Stomach (tissue), 9 donors: ENCODE results near the gene SPOUT1. TPM values are rescaled to one million over a fixed set of nuclear protein-coding genes. Genes with fewer than 3 reads are reported as not detected.
"Not testable (repeated sequence)": the region's sequence is repeated elsewhere in the genome, so short reads cannot be mapped to it uniquely, and the experiment has no call there.

Experiments used
- DNase-seq, 2 donors: peaks; one replicate each; pipeline versions ENCODE4 v3.0.0 to v3.0.0-alpha.2; 2013 to 2019
- H3K27ac ChIP-seq, 5 donors: fragments of 200-600 bp in 4 of 5; sonication (generic) in 4 of 5; one replicate each; pipeline ENCODE4 v1.5.1; 2013 to 2019; ENCODE audit warnings: mild to moderate bottlenecking in 1 of 5, moderate library complexity in 1 of 5
- H3K27me3 ChIP-seq, 3 donors: fragments of 200-600 bp; sonication (generic); one replicate each; pipeline ENCODE4 v1.5.1; 2017 to 2019; ENCODE audit warnings: mixed run types in 1 of 3
- H3K36me3 ChIP-seq, 4 donors: fragments of 200-600 bp; sonication (generic); 1 replicate in 3 of 4; 2 replicates in 1 of 4; pipeline ENCODE4 v1.5.1; 2016 to 2019
- H3K4me1 ChIP-seq, 4 donors: fragments of 200-600 bp; sonication (generic); one replicate each; pipeline ENCODE4 v1.5.1; 2016 to 2019
- H3K4me3 ChIP-seq, 4 donors: fragments of 200-600 bp; sonication (generic) in 3 of 4; one replicate each; pipeline ENCODE4 v1.5.1; 2016 to 2019; ENCODE audit warnings: mild to moderate bottlenecking in 1 of 4
- H3K9me3 ChIP-seq, 4 donors: fragments of 200-600 bp; sonication (generic); one replicate each; pipeline ENCODE4 v1.5.1; 2016 to 2019
- CTCF ChIP-seq, 7 experiments: fragments of 450-650 bp in 4 of 7; fragments of 200-600 bp in 3 of 7; sonication (generic) in 3 of 7; IDR thresholded peaks; one replicate each; pipeline ENCODE4 v1.5.1; 2016 to 2019; ENCODE audit warnings: antibody characterized with exemption in 7 of 7, control low read depth in 2 of 7, mild to moderate bottlenecking in 1 of 7
- EP300 ChIP-seq: sonication (generic); formaldehyde crosslinking; IDR thresholded peaks from one replicate; pipeline ENCODE4 v1.6.1; 2017; ENCODE audit warnings: antibody characterized with exemption
- POLR2A ChIP-seq, 4 donors: fragments of 450-650 bp; IDR thresholded peaks; one replicate each; pipeline ENCODE4 v1.6.1; 2016; ENCODE audit warnings: antibody characterized with exemption in 4 of 4, control low read depth in 2 of 4, mild to moderate bottlenecking in 1 of 4, moderate library complexity in 1 of 4
- POLR2AphosphoS5 ChIP-seq, 3 donors: sonication (generic); formaldehyde crosslinking; IDR thresholded peaks; one replicate each; pipeline ENCODE4 v1.6.1; 2016; ENCODE audit warnings: antibody characterized with exemption in 3 of 3
- WGBS, 5 donors: extraction: QIAGEN DNeasy Blood & Tissue Kit in 3 of 5; methylation state at CpG; one replicate each; pipeline versions ENCODE4 v1.1.5 to v1.1.7; 2013 to 2018; 5-methylcytosine and 5-hydroxymethylcytosine counted together
- intact Hi-C: fragments of 100-400 bp; cut with DNase I; formaldehyde crosslinking; loops from one replicate; pipeline ENCODE4 v1.15.1; 2023; ENCODE audit warnings: low total_unique reads
- polyA plus RNA-seq, 3 donors: library from polyadenylated mRNA; stranded (reverse); fragments of 200-250 nt; gene quantifications; one replicate each; pipeline ENCODE4 v1.2.3, GENCODE V29; 2013
- total RNA-seq, 5 donors: library from RNA; depleted of rRNA; stranded (reverse); fragments of >200 nt; gene quantifications; one replicate each; pipeline versions ENCODE4 v1.1.0 to v1.2.3, GENCODE V29; 2014 to 2016
- donor health status: healthy with polysubstance abuse.
- donor health status: Bipolar disorder and iron deficiency.
- donor health status: healthy.

Gene SPOUT1
- total and polyA plus RNA-seq, 8 donors: 11.1 to 104 (median 18.7) TPM

- TF ChIP-seq CTCF (IDR thresholded peaks at IDR 0.05) (no peak), POLR2AphosphoS5 (IDR thresholded peaks at IDR 0.05) (no peak), EP300 (no peak), POLR2A (IDR thresholded peaks at IDR 0.05) (no peak)
- Histone ChIP-seq H3K36me3 (peaks cover 32 to 98% (median 96%) of the 10 kb centered on the region in 4 donors), H3K4me3 (no peak overlapping the region), H3K27me3 (no peaks in the 10 kb centered on the region), H3K27ac (no peak overlapping the region), H3K9me3 (no peaks in the 10 kb centered on the region), H3K4me1 (peaks cover 0 to 3% (median 0%) of the 10 kb centered on the region in 4 donors)
- intact Hi-C loops: no loop called here
- DNase-seq: no peak
- 75 to 88% (median 87%) methylated on average over 8 of the region's 8 CpGs for WGBS, 5 donors
Measured at GRCh38 chr9:128798896-128799295, 30.7 kb downstream of the SPOUT1 start.

GRCh38 chr9:128794961-128795360 lies 34.6 kb downstream of the SPOUT1 start:
- Histone ChIP-seq H3K36me3 (peaks cover 51 to 100% (median 97%) of the 10 kb centered on the region in 4 donors), H3K4me1 (peaks cover 0 to 13% (median 1%) of the 10 kb centered on the region in 4 donors)
- intact Hi-C loops, H3K27ac ChIP-seq, H3K9me3 ChIP-seq, H3K4me3 ChIP-seq, DNase-seq, H3K27me3 ChIP-seq: not testable (repeated sequence)
- WGBS, 5 donors: 44 to 48% (median 46%) methylated on average over 2 of the region's 2 CpGs

- Histone ChIP-seq H3K9me3 (no peaks in the 10 kb centered on the region), H3K36me3 (peaks cover 47 to 90% (median 86%) of the 10 kb centered on the region in 4 donors), H3K27me3 (no peaks in the 10 kb centered on the region), H3K27ac (peak overlapping the region in 1 of 5 donors; percentile 12), H3K4me1 (peaks cover 5 to 26% (median 10%) of the 10 kb centered on the region in 4 donors), H3K4me3 (no peak overlapping the region)
- no peak for DNase-seq
- 56 to 74% (median 65%) methylated on average over 7 to 8 of the region's 8 CpGs for WGBS, 5 donors
- TF ChIP-seq CTCF (IDR thresholded peaks at IDR 0.05) (no peak), POLR2A (IDR thresholded peaks at IDR 0.05) (no peak), POLR2AphosphoS5 (IDR thresholded peaks at IDR 0.05) (no peak), EP300 (no peak)
- intact Hi-C loops: no loop called here
Measured at GRCh38 chr9:128792978-128793686, 36.5 kb downstream of the SPOUT1 start.

GRCh38 chr9:128792134-128792533 lies 37.5 kb downstream of the SPOUT1 start:
- Histone ChIP-seq H3K36me3 (peaks cover 37 to 80% (median 76%) of the 10 kb centered on the region in 4 donors), H3K27ac (no peak overlapping the region), H3K27me3 (no peaks in the 10 kb centered on the region), H3K9me3 (no peaks in the 10 kb centered on the region), H3K4me1 (peaks cover 9 to 33% (median 18%) of the 10 kb centered on the region in 4 donors), H3K4me3 (no peak overlapping the region)
- WGBS, 5 donors: 83 to 96% (median 95%) methylated on average over 9 of the region's 9 CpGs
- intact Hi-C loops: no loop called here
- DNase-seq: no peak
- TF ChIP-seq POLR2AphosphoS5 (IDR thresholded peaks at IDR 0.05) (no peak), POLR2A (IDR thresholded peaks at IDR 0.05) (no peak), EP300 (no peak), CTCF (IDR thresholded peaks at IDR 0.05) (no peak)

GRCh38 chr9:128790536-128790935 lies 39.1 kb downstream of the SPOUT1 start:
- WGBS, 5 donors: 69 to 85% (median 76%) methylated on average over 4 of the region's 4 CpGs
- peaks cover 33 to 64% (median 60%) of the 10 kb centered on the region in 4 donors for H3K36me3 ChIP-seq
- H3K27me3 ChIP-seq: no peaks in the 10 kb centered on the region

More at GRCh38 chr9:128790536-128790935, 39.1 kb downstream of the SPOUT1 start:
- intact Hi-C loops: no loop called here
- no peak overlapping the region for H3K4me3 ChIP-seq
- DNase-seq: no peak
- H3K27ac ChIP-seq: no peak overlapping the region
- peaks cover 9 to 40% (median 25%) of the 10 kb centered on the region in 4 donors for H3K4me1 ChIP-seq
- TF ChIP-seq POLR2A (IDR thresholded peaks at IDR 0.05): no peak
- TF ChIP-seq POLR2AphosphoS5 (IDR thresholded peaks at IDR 0.05): no peak
- no peak for TF ChIP-seq EP300
- no peak for TF ChIP-seq CTCF (IDR thresholded peaks at IDR 0.05)
- no peaks in the 10 kb centered on the region for H3K9me3 ChIP-seq
